IPS DF 6.9 (cell line): ENCODE data around the gene HMHB1.

ENCODE experiments used
- DNase-seq: peaks from one replicate; pipeline ENCODE4 v3.0.0-alpha.2; 2013; ENCODE audit warnings: low read depth, low spot score
- H3K27ac ChIP-seq: one replicate; pipeline ENCODE4 v1.5.1; 2013; ENCODE audit warnings: low read length, control low read depth
- H3K27me3 ChIP-seq: 2 replicates; pipeline ENCODE4 v1.6.1; 2013; ENCODE audit warnings: mild to moderate bottlenecking, low read length; ENCODE audit not compliant: control insufficient read depth, insufficient read depth
- H3K36me3 ChIP-seq: 2 replicates; pipeline ENCODE4 v1.6.1; 2013; ENCODE audit warnings: low read length; ENCODE audit not compliant: control insufficient read depth, insufficient read depth
- H3K4me1 ChIP-seq: 2 replicates; pipeline ENCODE4 v1.6.1; 2013; ENCODE audit warnings: low read length; ENCODE audit not compliant: control insufficient read depth, insufficient read depth
- H3K4me3 ChIP-seq: 2 replicates; pipeline ENCODE4 v1.5.1; 2013; ENCODE audit warnings: mild to moderate bottlenecking, low read length
- H3K9me3 ChIP-seq: 2 replicates; pipeline ENCODE4 v1.6.1; 2013; ENCODE audit warnings: low read length, inconsistent platforms; ENCODE audit not compliant: control insufficient read depth, insufficient read depth
- WGBS: extraction: QIAGEN DNeasy Blood & Tissue Kit; methylation state at CpG from one replicate; pipeline ENCODE4 v1.1.7; 2013; ENCODE audit warnings: mixed read lengths, missing lambda C conversion rate; ENCODE audit not compliant: insufficient read length, insufficient coverage; 5-methylcytosine and 5-hydroxymethylcytosine counted together

Gene HMHB1

GRCh38 chr5:143812085-143812705, at the start of gene HMHB1:
TSS of gene HMHB1 (plus strand) at chr5:143812161.
- Histone ChIP-seq H3K27me3 (no peaks in the 10 kb centered on the region), H3K4me1 (no peaks in the 10 kb centered on the region), H3K36me3 (no peaks in the 10 kb centered on the region), H3K27ac (no peak within 1 kb of the TSS), H3K4me3 (no peak within 1 kb of the TSS), H3K9me3 (no peaks in the 10 kb centered on the region)
- no CpG with 5 or more reads among the region's 16 CpGs for WGBS
- no peak for DNase-seq

GRCh38 chr5:143762636-143763220, 49.2 kb upstream of the HMHB1 start:
- WGBS: no CpG with 5 or more reads among the region's 5 CpGs
- H3K36me3 ChIP-seq: no peaks in the 10 kb centered on the region
- no peak for DNase-seq
- H3K4me3 ChIP-seq: no peak overlapping the region
- no peaks in the 10 kb centered on the region for H3K9me3 ChIP-seq
- H3K4me1 ChIP-seq: no peaks in the 10 kb centered on the region
- H3K27me3 ChIP-seq: no peaks in the 10 kb centered on the region
- no peak overlapping the region for H3K27ac ChIP-seq

GRCh38 chr5:143767162-143767561, 44.8 kb upstream of the HMHB1 start:
- Histone ChIP-seq H3K4me1 (no peaks in the 10 kb centered on the region), H3K4me3 (no peak overlapping the region), H3K9me3 (no peaks in the 10 kb centered on the region), H3K27me3 (no peaks in the 10 kb centered on the region), H3K36me3 (no peaks in the 10 kb centered on the region), H3K27ac (no peak overlapping the region)
- DNase-seq: no peak
- WGBS: no CpG with 5 or more reads among the region's 3 CpGs

- Histone ChIP-seq H3K4me1 (no peaks in the 10 kb centered on the region), H3K9me3 (no peaks in the 10 kb centered on the region), H3K4me3 (no peak overlapping the region), H3K27ac (no peak overlapping the region), H3K36me3 (no peaks in the 10 kb centered on the region), H3K27me3 (no peaks in the 10 kb centered on the region)
- WGBS: no CpG with 5 or more reads among the region's 5 CpGs
- no peak for DNase-seq
These were observed 42.8 kb upstream of the HMHB1 start for GRCh38 chr5:143769026-143769786.

- no peak for DNase-seq
- WGBS: no CpG with 5 or more reads among the region's 3 CpGs
- no peaks in the 10 kb centered on the region for H3K9me3 ChIP-seq
- no peak overlapping the region for H3K27ac ChIP-seq
- H3K4me1 ChIP-seq: no peaks in the 10 kb centered on the region
- no peaks in the 10 kb centered on the region for H3K27me3 ChIP-seq
- H3K36me3 ChIP-seq: no peaks in the 10 kb centered on the region
- no peak overlapping the region for H3K4me3 ChIP-seq
These were observed 41.5 kb upstream of the HMHB1 start for GRCh38 chr5:143770450-143770849.

- no peaks in the 10 kb centered on the region for H3K4me1 ChIP-seq
- no peak overlapping the region for H3K27ac ChIP-seq
- H3K36me3 ChIP-seq: no peaks in the 10 kb centered on the region
- no CpG with 5 or more reads among the region's 4 CpGs for WGBS
- no peak for DNase-seq
- H3K9me3 ChIP-seq: no peaks in the 10 kb centered on the region
- H3K27me3 ChIP-seq: no peaks in the 10 kb centered on the region
- H3K4me3 ChIP-seq: no peak overlapping the region
These were observed 40.8 kb upstream of the HMHB1 start for GRCh38 chr5:143771189-143771588.

- Histone ChIP-seq H3K9me3 (no peaks in the 10 kb centered on the region), H3K27ac (no peak overlapping the region), H3K27me3 (no peaks in the 10 kb centered on the region), H3K36me3 (no peaks in the 10 kb centered on the region), H3K4me1 (no peaks in the 10 kb centered on the region), H3K4me3 (no peak overlapping the region)
- DNase-seq: no peak
- WGBS: no CpG with 5 or more reads among the region's 2 CpGs
These were observed 40.4 kb upstream of the HMHB1 start for GRCh38 chr5:143771602-143772001.

GRCh38 chr5:143772621-143773020, 39.3 kb upstream of the HMHB1 start:
- no peaks in the 10 kb centered on the region for H3K36me3 ChIP-seq
- H3K4me3 ChIP-seq: no peak overlapping the region
- no peak for DNase-seq
- no CpG with 5 or more reads among the region's 1 CpG for WGBS
- no peak overlapping the region for H3K27ac ChIP-seq
- no peaks in the 10 kb centered on the region for H3K4me1 ChIP-seq
- no peaks in the 10 kb centered on the region for H3K27me3 ChIP-seq
- no peaks in the 10 kb centered on the region for H3K9me3 ChIP-seq

GRCh38 chr5:143775258-143775657, 36.7 kb upstream of the HMHB1 start:
- DNase-seq: no peak

GRCh38 chr5:143776951-143777350, 35.0 kb upstream of the HMHB1 start:
- no peaks in the 10 kb centered on the region; the same call in 1 of the 2 replicates for H3K36me3 ChIP-seq
- no CpG with 5 or more reads among the region's 4 CpGs for WGBS
- H3K4me1 ChIP-seq: no peaks in the 10 kb centered on the region; the same call in 1 of the 2 replicates
- H3K9me3 ChIP-seq: no peaks in the 10 kb centered on the region
- DNase-seq: no peak
- H3K27ac ChIP-seq: no peak overlapping the region
- no peak overlapping the region for H3K4me3 ChIP-seq
- no peaks in the 10 kb centered on the region for H3K27me3 ChIP-seq

More at GRCh38 chr5:143775258-143775657, 36.7 kb upstream of the HMHB1 start:
- H3K4me1 ChIP-seq: no peaks in the 10 kb centered on the region
- H3K4me3 ChIP-seq: no peak overlapping the region
- no peaks in the 10 kb centered on the region for H3K27me3 ChIP-seq
- H3K27ac ChIP-seq: no peak overlapping the region
- H3K36me3 ChIP-seq: no peaks in the 10 kb centered on the region; the same call in 1 of the 2 replicates
- no CpG with 5 or more reads among the region's 2 CpGs for WGBS
- H3K9me3 ChIP-seq: no peaks in the 10 kb centered on the region
